ENCODE data around the gene AQP10. TPM values are rescaled to one million over a fixed set of nuclear protein-coding genes. Genes with fewer than 3 reads are reported as not detected.
"Not testable (repeated sequence)": the region's sequence is repeated elsewhere in the genome, so short reads cannot be mapped to it uniquely, and the experiment has no call there.

Gene AQP10
- total RNA-seq = not detected in 2 replicates

DNA sequence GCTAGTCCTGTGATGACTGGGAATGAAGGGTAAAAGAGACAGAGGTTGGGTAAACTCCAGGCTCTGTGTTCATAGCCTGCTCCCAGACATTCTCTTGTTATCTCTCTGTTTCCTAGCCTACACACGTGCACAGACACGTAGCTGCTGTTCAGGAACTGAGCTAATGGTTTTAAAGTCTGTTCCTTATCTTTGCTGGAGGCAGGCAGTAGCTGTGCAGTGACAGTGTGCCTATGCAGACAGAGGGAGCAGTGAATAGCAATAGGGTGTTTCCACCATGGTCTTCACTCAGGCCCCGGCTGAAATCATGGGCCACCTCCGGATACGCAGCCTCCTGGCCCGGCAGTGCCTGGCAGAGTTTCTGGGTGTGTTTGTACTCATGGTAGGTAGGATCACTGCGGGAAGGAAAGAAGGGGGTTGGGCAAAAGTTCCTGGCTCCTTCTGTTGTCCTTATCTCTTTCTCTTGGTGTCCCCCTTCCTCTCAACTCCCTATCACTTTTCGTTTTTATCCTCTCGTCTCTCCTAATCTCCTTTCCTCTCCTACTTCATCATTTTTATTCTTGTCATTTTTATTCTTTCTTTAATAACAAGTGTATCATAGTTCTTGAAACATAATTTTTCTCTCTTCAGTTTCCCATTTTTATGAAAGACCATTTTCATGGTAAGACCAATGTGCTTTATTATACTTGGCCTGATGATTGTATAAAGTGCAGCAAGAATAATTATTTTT lies at the start of gene AQP10:
TSS of gene AQP10 (plus strand) at position 212 of the 727 bp plus-strand sequence. CDS start at position 275, 63 bp downstream.
- no peak for DNase-seq (ENCODE audit: low spot score)
- Mint-ChIP-seq H3K9me3 (peaks cover 20% of the 10 kb centered on the region), H3K27me3 (ENCODE audit: low read depth) (peaks cover 23% of the 10 kb centered on the region), H3K4me3 (ENCODE audit: low read depth) (no peak within 1 kb of the TSS), H3K27ac (no peak within 1 kb of the TSS), H3K4me1 (ENCODE audit: low read depth) (peaks cover 5% of the 10 kb centered on the region), H3K36me3 (ENCODE audit: low read depth) (no peaks in the 10 kb centered on the region)
- intact Hi-C loops (cut with micrococcal nuclease) = loop anchor here (10.0 kb wide), 1 partner anchor 634 kb away; the partner anchor contains the start of gene PBXIP1

- H3K9me3 Mint-ChIP-seq = no peaks in the 10 kb centered on the region
- H3K4me1 Mint-ChIP-seq (ENCODE audit: low read depth) = peaks cover 28% of the 10 kb centered on the region
- peak within 1 kb of the TSS; percentile 96 for H3K4me3 Mint-ChIP-seq (ENCODE audit: low read depth)
- peaks cover 56% of the 10 kb centered on the region for H3K36me3 Mint-ChIP-seq (ENCODE audit: low read depth)
- H3K27ac Mint-ChIP-seq = peak within 1 kb of the TSS; percentile 94
- intact Hi-C loops (cut with micrococcal nuclease) = loop anchor here (1.0 to 5.0 kb wide), 9 partner anchors 52 to 600 kb away; partner anchors contain the start of genes ATP8B2, ILF2, RPS27 and UBAP2L
- DNase-seq (ENCODE audit: low spot score) = peak; percentile 96
- no peaks in the 10 kb centered on the region for H3K27me3 Mint-ChIP-seq (ENCODE audit: low read depth)
These were observed 48.5 kb upstream of the AQP10 start, which contains the start of gene HAX1 for GRCh38 chr1:154272217-154272998. HAX1 (plus strand) TSS chr1:154272629; CDS start chr1:154272724, 95 bp downstream.

- Mint-ChIP-seq H3K9me3 (no peaks in the 10 kb centered on the region), H3K27me3 (ENCODE audit: low read depth) (no peaks in the 10 kb centered on the region), H3K27ac (peak overlapping the region; percentile 94), H3K36me3 (ENCODE audit: low read depth) (peaks cover 56% of the 10 kb centered on the region), H3K4me3 (ENCODE audit: low read depth) (peak overlapping the region; percentile 96), H3K4me1 (ENCODE audit: low read depth) (peaks cover 28% of the 10 kb centered on the region)
- no peak for DNase-seq (ENCODE audit: low spot score)
- intact Hi-C loops (cut with micrococcal nuclease) = loop anchor here (1.0 to 5.0 kb wide), 9 partner anchors 52 to 601 kb away; partner anchors contain the start of genes ATP8B2, ILF2, RPS27 and UBAP2L
These were observed 47.8 kb upstream of the AQP10 start for GRCh38 chr1:154272999-154273563.

- Mint-ChIP-seq H3K36me3 (ENCODE audit: low read depth) (peaks cover 34% of the 10 kb centered on the region), H3K4me1 (ENCODE audit: low read depth) (peaks cover 15% of the 10 kb centered on the region), H3K27ac (no peak overlapping the region), H3K4me3 (ENCODE audit: low read depth) (no peak overlapping the region), H3K27me3 (ENCODE audit: low read depth) (no peaks in the 10 kb centered on the region), H3K9me3 (no peaks in the 10 kb centered on the region)
- no peak for DNase-seq (ENCODE audit: low spot score)
- intact Hi-C loops (cut with micrococcal nuclease) = loop anchor here (2.0 kb wide), 1 partner anchor 58 kb away; no protein-coding TSS in a partner anchor
These were observed 44.1 kb upstream of the AQP10 start for GRCh38 chr1:154276797-154277196.

DNA sequence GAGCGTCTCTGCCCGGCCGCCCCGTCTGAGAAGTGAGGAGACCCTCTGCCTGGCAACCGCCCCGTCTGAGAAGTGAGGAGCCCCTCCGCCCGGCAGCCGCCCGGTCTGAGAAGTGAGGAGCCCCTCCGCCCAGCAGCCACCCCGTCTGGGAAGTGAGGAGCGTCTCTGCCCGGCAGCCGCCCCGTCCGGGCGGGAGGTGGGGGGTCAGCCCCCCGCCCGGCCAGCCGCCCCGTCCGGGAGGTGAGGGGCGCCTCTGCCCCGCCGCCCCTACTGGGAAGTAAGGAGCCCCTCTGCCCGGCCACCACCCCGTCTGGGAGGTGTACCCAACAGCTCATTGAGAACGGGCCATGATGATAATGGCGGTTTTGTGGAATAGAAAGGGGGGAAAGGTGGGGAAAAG lies 33.3 kb upstream of the AQP10 start:
- H3K4me1 Mint-ChIP-seq (ENCODE audit: low read depth); intact Hi-C loops (cut with micrococcal nuclease); H3K27ac Mint-ChIP-seq; DNase-seq (ENCODE audit: low spot score); H3K4me3 Mint-ChIP-seq (ENCODE audit: low read depth); H3K36me3 Mint-ChIP-seq (ENCODE audit: low read depth); H3K9me3 Mint-ChIP-seq: not testable (repeated sequence)
- H3K27me3 Mint-ChIP-seq (ENCODE audit: low read depth) = peaks cover 17% of the 10 kb centered on the region

- H3K36me3 Mint-ChIP-seq (ENCODE audit: low read depth) = no peaks in the 10 kb centered on the region
- no peak overlapping the region for H3K4me3 Mint-ChIP-seq (ENCODE audit: low read depth)
- H3K27ac Mint-ChIP-seq = no peak overlapping the region
- peaks cover 15% of the 10 kb centered on the region for H3K27me3 Mint-ChIP-seq (ENCODE audit: low read depth)
- no peak for DNase-seq (ENCODE audit: low spot score)
- intact Hi-C loops (cut with micrococcal nuclease) = no loop called here
- H3K9me3 Mint-ChIP-seq = peaks cover 6% of the 10 kb centered on the region
- H3K4me1 Mint-ChIP-seq (ENCODE audit: low read depth) = no peaks in the 10 kb centered on the region
These were observed 32.2 kb upstream of the AQP10 start for GRCh38 chr1:154288661-154289060.

- intact Hi-C loops (cut with micrococcal nuclease) = no loop called here
- Mint-ChIP-seq H3K4me3 (ENCODE audit: low read depth) (no peak overlapping the region), H3K27me3 (ENCODE audit: low read depth) (peaks cover 15% of the 10 kb centered on the region), H3K36me3 (ENCODE audit: low read depth) (peaks cover 4% of the 10 kb centered on the region), H3K9me3 (peaks cover 23% of the 10 kb centered on the region), H3K4me1 (ENCODE audit: low read depth) (no peaks in the 10 kb centered on the region), H3K27ac (no peak overlapping the region)
- no peak for DNase-seq (ENCODE audit: low spot score)
These were observed 30.0 kb upstream of the AQP10 start for GRCh38 chr1:154290921-154291320.

DNA sequence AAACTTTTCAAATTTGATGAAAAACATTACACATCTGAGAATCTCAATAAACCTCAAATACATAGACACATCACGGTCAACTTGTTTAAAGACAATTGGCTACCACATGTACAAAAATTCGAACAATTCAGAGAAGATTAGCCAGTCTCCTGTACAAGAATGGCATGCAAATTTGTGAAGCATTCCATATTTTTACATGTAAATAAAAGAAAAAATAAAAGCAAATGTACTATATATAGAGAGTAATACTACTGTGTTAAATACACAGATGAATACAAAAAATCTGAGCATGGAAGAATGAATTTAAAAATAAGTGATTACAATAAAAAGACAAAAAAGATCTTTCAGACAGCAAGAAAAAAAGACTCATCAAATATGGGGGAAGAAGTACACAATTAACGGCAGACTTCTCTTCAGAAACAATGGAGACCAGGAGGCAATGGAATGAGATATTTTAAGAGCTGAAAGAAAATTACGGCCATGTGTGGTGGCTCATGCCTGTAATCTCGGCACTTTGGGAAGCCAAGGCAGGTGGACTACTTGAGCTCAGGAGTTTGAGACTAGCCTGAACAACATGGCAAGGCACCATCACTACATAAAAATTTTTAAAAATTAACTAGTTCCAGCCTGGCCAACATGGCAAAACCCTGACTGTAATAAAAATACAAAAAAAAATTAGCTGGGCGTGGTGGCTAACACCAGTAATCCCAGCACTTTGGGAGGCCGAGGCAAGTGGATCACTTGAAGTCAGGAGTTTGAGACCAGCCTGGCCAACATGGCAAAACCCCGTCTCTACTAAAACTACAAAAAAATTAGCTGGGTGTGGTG lies 25.3 kb upstream of the AQP10 start:
- intact Hi-C loops (cut with micrococcal nuclease) = no loop called here
- H3K36me3 Mint-ChIP-seq (ENCODE audit: low read depth) = peaks cover 4% of the 10 kb centered on the region
- H3K27ac Mint-ChIP-seq = no peak overlapping the region
- no peak overlapping the region for H3K4me3 Mint-ChIP-seq (ENCODE audit: low read depth)
- H3K27me3 Mint-ChIP-seq (ENCODE audit: low read depth) = peaks cover 7% of the 10 kb centered on the region
- H3K4me1 Mint-ChIP-seq (ENCODE audit: low read depth) = no peaks in the 10 kb centered on the region
- peaks cover 23% of the 10 kb centered on the region for H3K9me3 Mint-ChIP-seq
- no peak for DNase-seq (ENCODE audit: low spot score)

- Mint-ChIP-seq H3K9me3 (no peaks in the 10 kb centered on the region), H3K36me3 (ENCODE audit: low read depth) (no peaks in the 10 kb centered on the region), H3K4me3 (ENCODE audit: low read depth) (no peak overlapping the region), H3K27me3 (ENCODE audit: low read depth) (no peaks in the 10 kb centered on the region), H3K27ac (no peak overlapping the region), H3K4me1 (ENCODE audit: low read depth) (peaks cover 12% of the 10 kb centered on the region)
- no peak for DNase-seq (ENCODE audit: low spot score)
- intact Hi-C loops (cut with micrococcal nuclease) = no loop called here
These were observed 19.3 kb upstream of the AQP10 start for GRCh38 chr1:154301582-154301981.

DNA sequence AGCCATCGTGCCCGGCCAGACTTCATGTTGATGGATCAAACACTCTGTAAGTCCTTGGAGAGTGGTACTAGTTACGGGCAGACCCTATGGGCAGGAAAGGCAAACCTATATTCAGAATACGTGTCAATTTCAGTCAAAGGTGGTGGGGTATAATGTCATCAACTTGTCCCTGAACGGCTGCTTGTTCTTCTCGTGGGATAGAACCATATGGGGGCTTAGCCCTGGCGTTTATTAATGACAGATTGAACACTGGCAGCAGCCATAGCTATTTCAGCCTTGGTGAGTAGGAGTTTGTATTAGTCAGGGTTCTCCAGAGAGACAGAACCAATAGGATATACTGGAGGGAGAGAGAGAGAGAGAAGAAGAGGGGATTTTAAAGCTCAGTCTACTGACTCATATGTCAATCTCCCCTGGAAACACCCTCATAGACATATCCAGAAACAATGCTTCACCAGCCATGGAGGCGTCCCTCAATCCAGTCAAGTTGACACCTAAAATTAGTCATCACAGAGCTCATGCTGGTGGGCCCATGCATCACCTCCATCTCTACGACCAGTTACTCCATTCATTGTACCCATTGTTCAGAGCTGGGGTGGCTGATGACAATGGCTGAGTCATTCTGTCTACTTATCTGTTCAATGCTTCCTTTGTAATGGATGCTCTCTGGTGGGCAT lies 16.1 kb upstream of the AQP10 start:
- Mint-ChIP-seq H3K9me3 (peaks cover 5% of the 10 kb centered on the region), H3K4me1 (ENCODE audit: low read depth) (peaks cover 24% of the 10 kb centered on the region), H3K27me3 (ENCODE audit: low read depth) (no peaks in the 10 kb centered on the region), H3K27ac (no peak overlapping the region), H3K36me3 (ENCODE audit: low read depth) (no peaks in the 10 kb centered on the region), H3K4me3 (ENCODE audit: low read depth) (no peak overlapping the region)
- DNase-seq (ENCODE audit: low spot score) = no peak
- intact Hi-C loops (cut with micrococcal nuclease) = no loop called here

DNA sequence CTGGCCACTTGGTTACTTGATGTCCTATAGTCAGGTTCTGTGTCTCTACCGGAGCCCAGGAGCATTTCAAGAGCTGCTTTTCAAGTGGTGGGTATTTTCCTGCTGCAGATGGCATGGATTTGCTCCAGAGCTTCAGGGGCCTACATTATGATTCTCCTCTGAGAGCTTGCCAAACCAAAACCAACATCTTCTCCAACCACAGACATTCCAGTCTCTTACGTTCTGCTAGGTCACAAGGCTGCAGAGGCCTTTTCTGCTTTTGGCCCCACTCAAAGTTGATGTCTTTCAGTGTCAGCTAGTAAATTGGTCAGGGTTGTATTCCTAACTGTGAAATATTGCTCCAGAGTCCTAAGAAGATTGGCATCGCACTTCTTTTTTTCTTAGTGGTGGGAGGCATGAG lies 14.7 kb upstream of the AQP10 start:
- no peaks in the 10 kb centered on the region for H3K27me3 Mint-ChIP-seq (ENCODE audit: low read depth)
- intact Hi-C loops (cut with micrococcal nuclease) = no loop called here
- no peaks in the 10 kb centered on the region for H3K36me3 Mint-ChIP-seq (ENCODE audit: low read depth)
- peaks cover 24% of the 10 kb centered on the region for H3K4me1 Mint-ChIP-seq (ENCODE audit: low read depth)
- DNase-seq (ENCODE audit: low spot score) = no peak
- H3K9me3 Mint-ChIP-seq = peaks cover 5% of the 10 kb centered on the region
- no peak overlapping the region for H3K27ac Mint-ChIP-seq
- no peak overlapping the region for H3K4me3 Mint-ChIP-seq (ENCODE audit: low read depth)
